ENCODE measurements around the gene NCOA1. TPM values are rescaled to one million over a fixed set of nuclear protein-coding genes. Genes with fewer than 3 reads are reported as not detected.
"Not testable (repeated sequence)": the region's sequence is repeated elsewhere in the genome, so short reads cannot be mapped to it uniquely, and the experiment has no call there.

NCOA1 gene
- total RNA-seq, 1 donor from 2014 or later, result 11.0 TPM

DNA sequence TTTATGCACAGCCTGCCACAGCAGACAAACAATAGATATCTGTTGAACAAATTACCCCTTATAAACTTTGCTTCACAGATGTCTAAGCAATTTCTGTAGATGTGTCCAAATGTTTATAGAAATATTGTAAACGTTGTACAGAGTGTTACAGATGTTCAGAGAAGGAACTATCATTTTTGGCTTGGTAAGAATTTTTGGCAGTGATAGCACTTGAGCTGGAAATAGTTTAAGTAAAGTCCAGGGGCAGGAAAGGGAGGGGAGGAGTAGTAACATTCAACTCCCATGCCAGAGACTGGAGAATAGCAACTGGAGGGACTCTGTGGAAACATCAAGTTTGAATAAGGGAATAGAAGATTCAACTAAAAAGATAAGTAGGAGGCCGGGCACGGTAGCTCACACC lies 297.8 kb downstream of the NCOA1 start:
- TF ChIP-seq, protein P1, sequence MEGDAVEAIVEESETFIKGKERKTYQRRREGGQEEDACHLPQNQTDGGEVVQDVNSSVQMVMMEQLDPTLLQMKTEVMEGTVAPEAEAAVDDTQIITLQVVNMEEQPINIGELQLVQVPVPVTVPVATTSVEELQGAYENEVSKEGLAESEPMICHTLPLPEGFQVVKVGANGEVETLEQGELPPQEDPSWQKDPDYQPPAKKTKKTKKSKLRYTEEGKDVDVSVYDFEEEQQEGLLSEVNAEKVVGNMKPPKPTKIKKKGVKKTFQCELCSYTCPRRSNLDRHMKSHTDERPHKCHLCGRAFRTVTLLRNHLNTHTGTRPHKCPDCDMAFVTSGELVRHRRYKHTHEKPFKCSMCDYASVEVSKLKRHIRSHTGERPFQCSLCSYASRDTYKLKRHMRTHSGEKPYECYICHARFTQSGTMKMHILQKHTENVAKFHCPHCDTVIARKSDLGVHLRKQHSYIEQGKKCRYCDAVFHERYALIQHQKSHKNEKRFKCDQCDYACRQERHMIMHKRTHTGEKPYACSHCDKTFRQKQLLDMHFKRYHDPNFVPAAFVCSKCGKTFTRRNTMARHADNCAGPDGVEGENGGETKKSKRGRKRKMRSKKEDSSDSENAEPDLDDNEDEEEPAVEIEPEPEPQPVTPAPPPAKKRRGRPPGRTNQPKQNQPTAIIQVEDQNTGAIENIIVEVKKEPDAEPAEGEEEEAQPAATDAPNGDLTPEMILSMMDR (conservative IDR thresholded peaks at IDR 0.05; ENCODE audit: low read depth, low read length), result no peak
- no peak overlapping the region for H3K4me3 ChIP-seq (ENCODE audit: low read depth, low read length)
- DNase-seq (ENCODE audit: low read depth), result no peak

DNA sequence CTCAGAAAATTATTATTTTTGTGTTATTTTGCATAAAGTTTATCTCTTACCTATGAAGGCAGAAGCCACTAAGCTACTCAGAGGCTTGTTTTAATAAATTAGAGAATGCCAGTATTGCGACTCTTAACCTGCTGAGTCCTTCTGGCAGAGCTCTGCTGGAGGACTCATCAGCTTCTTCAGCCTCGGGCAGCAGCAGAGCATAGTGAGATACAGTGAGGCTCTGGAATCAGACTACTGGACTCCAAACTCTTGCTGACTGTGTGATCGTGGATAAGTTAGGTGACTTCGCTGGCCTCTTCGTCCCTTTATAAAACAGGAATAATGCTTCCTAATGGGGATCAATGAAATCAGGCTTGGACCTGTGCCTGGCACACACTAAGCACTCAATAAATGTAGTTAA lies 300.4 kb downstream of the NCOA1 start:
- no peak for DNase-seq (ENCODE audit: low read depth)
- TF ChIP-seq, protein P1 (conservative IDR thresholded peaks at IDR 0.05; ENCODE audit: low read depth, low read length), result no peak
- no peak overlapping the region for H3K4me3 ChIP-seq (ENCODE audit: low read depth, low read length)

DNA sequence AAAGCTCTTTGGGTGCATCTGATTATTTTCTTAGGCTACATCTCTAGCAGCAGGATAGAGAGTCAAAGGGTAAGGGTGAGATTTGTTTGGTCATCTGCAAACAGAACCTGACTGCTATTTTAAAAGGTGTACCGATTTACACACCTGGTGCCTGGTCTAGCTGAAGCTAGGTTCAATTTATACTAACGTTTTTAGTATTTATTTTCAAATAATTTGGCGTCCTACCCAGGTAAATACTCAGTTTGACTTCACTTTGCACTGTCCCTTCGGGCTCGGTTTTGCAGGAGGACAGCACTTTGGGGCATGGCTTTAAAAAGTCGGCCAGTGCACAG lies 301.5 kb downstream of the NCOA1 start:
- TF ChIP-seq, protein P1 (conservative IDR thresholded peaks at IDR 0.05; ENCODE audit: low read depth, low read length), result no peak
- DNase-seq (ENCODE audit: low read depth), result no peak
- H3K4me3 ChIP-seq (ENCODE audit: low read depth, low read length), result peak overlapping the region; percentile 90

DNA sequence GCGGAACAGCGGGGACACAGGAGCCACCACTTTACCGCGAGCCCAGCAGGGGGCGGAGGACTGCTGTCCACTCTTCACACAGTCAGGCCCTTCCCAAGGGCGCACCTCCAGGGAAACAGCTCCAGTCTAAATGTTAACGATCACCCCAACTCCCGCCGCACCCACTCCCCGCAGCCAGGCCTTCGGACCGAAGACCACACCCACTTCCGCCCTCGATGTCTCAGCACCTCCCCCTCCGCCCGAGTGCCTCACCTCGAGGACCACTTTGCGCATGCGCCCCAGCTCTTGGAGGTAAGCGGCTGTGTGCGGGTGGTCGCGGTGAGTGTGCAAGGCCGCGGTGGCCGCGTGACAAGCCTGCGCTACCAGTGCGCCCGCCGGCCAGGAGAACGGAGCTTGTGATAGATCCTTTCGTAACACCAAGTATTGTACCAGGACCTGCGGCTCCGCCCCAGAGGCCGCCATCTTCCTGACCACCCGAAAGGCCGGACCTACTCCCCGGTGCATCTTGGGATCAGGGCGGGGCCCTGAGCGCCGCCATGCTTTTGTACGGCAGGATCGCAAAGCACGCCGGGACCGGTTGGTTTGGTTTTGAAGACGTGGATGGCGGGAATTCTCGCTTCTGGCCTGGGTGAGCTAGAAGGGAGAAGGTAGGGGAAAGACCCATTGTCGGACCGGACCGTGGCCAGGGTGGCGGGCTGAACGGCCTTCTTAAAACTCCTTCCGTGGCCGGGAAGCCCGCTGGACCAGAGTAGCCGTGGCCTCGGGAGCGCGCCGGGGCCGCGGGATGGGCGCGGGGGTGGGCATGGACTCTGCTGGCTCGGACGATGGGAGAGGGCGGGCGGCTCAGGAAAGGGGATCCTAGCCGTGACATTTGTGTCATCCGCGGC lies 302.1 kb downstream of the NCOA1 start, which contains the start of the genes CENPO and PTRHD1:
CENPO (plus strand) TSS at position 552 of the 887 bp plus-strand sequence. CDS start 495 bp downstream, outside the sequence.
PTRHD1 (minus strand) TSS at position 518 of the 887 bp plus-strand sequence; CDS start at position 504, 14 bp downstream.
- peak within 1 kb of the TSS; percentile 90 for H3K4me3 ChIP-seq (ENCODE audit: low read depth, low read length)
- TF ChIP-seq, protein P1 (conservative IDR thresholded peaks at IDR 0.05; ENCODE audit: low read depth, low read length), result peak; percentile 76
- DNase-seq (ENCODE audit: low read depth), result peak; percentile 77

DNA sequence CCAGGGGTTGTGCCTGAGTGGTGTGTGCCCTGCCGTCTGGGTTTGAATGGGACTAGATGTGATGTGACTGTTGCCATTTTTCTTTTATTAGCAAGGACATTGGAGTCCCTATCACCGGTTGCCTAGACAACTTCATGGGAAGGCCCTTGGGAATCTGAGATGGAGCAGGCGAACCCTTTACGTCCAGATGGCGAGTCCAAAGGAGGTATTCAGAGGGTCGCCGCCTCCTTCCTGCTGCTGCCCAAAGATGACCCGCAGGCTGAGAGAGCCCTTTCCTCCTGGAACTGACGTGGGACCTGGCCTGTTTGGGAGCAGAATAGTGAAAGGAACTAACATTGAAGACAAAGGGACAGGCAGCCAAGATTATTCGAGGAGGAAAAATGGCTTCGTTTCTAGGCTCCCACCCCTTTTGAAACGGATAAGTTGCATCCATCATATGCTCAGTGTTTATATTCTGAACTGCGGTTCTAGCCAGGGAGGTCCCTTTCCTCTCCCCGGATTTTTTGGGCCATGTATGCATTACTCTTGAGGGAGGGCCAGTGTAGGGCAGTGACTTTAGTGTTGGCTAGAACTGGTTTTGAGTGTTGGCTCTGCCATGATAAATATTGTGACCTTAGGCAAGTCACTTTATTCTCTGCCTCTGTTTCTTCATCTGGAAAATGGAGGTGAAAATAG lies 302.8 kb downstream of the NCOA1 start:
- no peak for DNase-seq (ENCODE audit: low read depth)
- TF ChIP-seq, protein P1 (conservative IDR thresholded peaks at IDR 0.05; ENCODE audit: low read depth, low read length), result no peak
- H3K4me3 ChIP-seq (ENCODE audit: low read depth, low read length), result peak overlapping the region; percentile 90

DNA sequence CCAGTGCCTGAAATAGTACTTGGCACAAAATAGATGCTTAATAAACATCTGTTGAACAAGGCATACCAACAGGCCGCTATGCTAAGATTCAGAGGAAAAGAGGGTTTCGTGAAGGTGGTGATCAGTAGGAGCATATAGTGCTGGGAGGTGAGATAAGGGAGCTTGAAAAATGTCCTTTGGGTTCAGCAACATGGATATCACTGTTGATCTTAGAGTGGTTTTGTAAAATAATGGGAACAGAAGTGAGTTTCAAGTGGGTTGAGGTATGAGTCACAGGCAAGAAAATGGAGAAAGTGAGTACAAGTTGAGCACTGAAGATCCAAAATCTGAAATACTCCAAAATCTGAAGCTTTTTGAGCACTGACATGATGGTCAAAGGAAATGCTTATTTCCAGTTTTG lies 306.6 kb downstream of the NCOA1 start:
- TF ChIP-seq, protein P1 (conservative IDR thresholded peaks at IDR 0.05; ENCODE audit: low read depth, low read length), result no peak
- DNase-seq (ENCODE audit: low read depth), result no peak
- no peak overlapping the region for H3K4me3 ChIP-seq (ENCODE audit: low read depth, low read length)

DNA sequence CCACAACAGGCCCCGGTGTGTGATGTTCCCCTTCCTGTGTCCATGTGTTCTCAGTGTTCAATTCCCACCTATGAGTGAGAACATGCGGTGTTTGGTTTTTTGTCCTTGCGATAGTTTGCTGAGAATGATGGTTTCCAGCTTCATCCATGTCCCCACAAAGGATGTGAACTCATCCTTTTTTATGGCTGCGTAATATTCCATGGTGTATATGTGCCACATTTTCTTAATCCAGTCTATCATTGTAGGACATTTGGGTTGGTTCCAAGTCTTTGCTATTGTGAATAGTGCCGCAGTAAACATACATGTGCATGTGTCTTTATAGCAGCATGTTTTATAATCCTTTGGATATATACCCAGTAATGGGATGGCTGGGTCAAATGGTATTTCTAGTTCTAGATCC lies 309.4 kb downstream of the NCOA1 start:
- DNase-seq (ENCODE audit: low read depth); H3K4me3 ChIP-seq (ENCODE audit: low read depth, low read length): not testable (repeated sequence)

DNA sequence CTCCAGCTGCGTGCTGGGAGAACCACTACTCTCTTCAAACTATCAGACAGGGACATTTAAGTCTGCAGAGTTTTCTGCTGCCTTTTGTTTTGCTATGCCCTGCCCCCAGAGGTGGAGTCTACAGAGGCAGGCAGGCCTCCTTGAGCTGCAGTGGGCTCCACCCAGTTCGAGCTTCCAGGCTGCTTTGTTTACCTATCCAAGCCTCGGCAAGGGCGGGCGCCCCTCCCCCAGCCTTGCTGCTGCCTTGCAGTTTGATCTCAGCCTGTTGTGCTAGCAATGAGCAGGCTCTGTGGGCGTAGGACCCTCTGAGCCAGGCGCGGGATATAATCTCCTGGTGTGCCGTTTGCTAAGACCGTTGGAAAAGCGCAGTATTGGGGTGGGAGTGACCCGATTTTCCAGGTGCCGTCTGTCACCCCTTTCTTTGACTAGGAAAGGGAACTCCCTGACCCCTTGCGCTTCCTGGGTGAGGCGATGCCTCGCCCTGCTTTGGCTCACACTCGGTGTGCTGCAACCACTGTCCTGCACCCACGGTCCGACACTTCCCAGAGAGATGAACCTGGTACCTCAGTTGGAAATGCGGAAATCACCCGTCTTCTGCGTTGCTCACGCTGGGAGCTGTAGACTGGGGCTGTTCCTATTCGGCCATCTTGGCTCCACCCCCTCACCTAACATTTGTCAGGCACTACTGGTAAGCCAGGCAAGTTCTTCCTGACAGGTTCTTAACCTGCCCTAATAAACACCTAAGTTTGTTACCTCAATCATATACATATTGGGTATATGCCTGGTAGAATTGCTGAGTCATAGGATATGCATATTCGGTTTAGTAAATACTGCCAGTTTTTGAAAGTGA lies 315.0 kb downstream of the NCOA1 start:
- H3K4me3 ChIP-seq (ENCODE audit: low read depth, low read length); DNase-seq (ENCODE audit: low read depth): not testable (repeated sequence)

Data from epithelial cell of proximal tubule (primary cell).